ENCODE measurements around the gene SSR1.

- TF ChIP-seq, protein P1, sequence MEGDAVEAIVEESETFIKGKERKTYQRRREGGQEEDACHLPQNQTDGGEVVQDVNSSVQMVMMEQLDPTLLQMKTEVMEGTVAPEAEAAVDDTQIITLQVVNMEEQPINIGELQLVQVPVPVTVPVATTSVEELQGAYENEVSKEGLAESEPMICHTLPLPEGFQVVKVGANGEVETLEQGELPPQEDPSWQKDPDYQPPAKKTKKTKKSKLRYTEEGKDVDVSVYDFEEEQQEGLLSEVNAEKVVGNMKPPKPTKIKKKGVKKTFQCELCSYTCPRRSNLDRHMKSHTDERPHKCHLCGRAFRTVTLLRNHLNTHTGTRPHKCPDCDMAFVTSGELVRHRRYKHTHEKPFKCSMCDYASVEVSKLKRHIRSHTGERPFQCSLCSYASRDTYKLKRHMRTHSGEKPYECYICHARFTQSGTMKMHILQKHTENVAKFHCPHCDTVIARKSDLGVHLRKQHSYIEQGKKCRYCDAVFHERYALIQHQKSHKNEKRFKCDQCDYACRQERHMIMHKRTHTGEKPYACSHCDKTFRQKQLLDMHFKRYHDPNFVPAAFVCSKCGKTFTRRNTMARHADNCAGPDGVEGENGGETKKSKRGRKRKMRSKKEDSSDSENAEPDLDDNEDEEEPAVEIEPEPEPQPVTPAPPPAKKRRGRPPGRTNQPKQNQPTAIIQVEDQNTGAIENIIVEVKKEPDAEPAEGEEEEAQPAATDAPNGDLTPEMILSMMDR (IDR thresholded peaks at IDR 0.05; ENCODE audit: insufficient read depth, low read length, poor library complexity, severe bottlenecking): no peak
- TF ChIP-seq EZH2phosphoT487 (conservative IDR thresholded peaks at IDR 0.05; ENCODE audit: low read length): no peak
These were observed 54.7 kb downstream of the SSR1 start for GRCh38 chr6:7258231-7258763.

Measured in SU-DHL-6 (cell line).